ENCODE results near the gene ACYP1. TPM values are rescaled to one million over a fixed set of nuclear protein-coding genes. Genes with fewer than 3 reads are reported as not detected.

The ACYP1 gene
- total RNA-seq, 1 donor, result 18.3 TPM

DNA sequence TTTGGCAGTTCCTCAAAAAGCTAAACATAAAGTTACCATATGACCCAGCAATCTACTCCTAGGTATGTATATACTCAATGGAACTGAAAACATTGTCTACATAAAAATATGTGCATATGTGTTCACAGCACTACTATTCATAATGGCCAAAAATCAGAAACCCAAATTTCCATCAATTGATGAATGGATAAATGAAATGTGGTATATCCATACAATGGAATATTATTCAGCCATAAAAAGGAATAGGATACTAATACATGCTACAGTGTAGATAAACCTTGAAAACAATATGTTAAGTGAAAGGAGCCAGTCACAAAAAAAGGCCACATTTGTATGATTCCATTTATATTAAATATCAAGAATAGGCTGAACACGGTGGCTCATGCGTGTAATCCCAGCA, 3.4 kb downstream of the ACYP1 start:
- TF ChIP-seq, protein P1, sequence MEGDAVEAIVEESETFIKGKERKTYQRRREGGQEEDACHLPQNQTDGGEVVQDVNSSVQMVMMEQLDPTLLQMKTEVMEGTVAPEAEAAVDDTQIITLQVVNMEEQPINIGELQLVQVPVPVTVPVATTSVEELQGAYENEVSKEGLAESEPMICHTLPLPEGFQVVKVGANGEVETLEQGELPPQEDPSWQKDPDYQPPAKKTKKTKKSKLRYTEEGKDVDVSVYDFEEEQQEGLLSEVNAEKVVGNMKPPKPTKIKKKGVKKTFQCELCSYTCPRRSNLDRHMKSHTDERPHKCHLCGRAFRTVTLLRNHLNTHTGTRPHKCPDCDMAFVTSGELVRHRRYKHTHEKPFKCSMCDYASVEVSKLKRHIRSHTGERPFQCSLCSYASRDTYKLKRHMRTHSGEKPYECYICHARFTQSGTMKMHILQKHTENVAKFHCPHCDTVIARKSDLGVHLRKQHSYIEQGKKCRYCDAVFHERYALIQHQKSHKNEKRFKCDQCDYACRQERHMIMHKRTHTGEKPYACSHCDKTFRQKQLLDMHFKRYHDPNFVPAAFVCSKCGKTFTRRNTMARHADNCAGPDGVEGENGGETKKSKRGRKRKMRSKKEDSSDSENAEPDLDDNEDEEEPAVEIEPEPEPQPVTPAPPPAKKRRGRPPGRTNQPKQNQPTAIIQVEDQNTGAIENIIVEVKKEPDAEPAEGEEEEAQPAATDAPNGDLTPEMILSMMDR (IDR thresholded peaks at IDR 0.05; ENCODE audit: insufficient read depth, low read length), result no peak
- DNase-seq (ENCODE audit: low read depth), result no peak
- no peak overlapping the region for H3K4me3 ChIP-seq (ENCODE audit: low read depth, low read length)

DNA sequence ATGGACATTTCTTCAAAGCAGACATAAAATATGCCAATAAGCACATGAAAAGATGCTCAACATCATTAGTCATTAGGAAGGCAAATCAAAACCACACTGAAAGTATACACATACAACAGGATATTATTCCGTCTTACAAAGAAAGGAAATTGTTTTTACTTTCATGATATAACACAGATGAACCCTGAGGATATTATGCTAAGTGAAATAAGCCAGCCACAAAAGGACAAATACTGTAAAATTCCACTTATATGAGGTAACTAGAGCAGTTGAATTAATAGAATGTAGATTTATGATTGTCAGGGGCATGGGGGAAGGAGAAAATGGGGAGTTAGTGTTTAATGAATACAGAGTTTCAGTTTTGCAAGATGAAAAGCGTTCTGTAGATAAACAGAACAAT, 4.2 kb downstream of the ACYP1 start:
- TF ChIP-seq, protein P1 (IDR thresholded peaks at IDR 0.05; ENCODE audit: insufficient read depth, low read length), result no peak
- no peak for DNase-seq (ENCODE audit: low read depth)
- no peak overlapping the region for H3K4me3 ChIP-seq (ENCODE audit: low read depth, low read length)

DNA sequence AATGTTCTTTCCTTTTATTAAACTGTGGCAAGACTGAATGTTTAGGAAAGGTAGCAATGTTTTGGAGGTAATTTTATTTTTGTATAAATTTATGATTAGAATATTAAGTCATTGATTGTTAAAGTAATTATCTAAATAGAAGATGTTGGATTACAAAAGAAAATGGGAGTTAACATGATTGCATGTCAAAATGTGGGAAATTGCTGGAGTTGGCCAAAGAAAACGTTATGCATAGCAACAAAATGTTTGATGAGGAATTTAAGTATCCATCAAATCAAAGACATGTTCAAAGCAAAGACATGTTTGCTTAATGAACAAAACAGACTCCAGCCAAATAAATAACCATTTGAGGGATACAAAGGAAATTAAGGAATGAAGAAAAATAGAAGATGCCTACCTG, 9.4 kb downstream of the ACYP1 start:
- no peak for DNase-seq (ENCODE audit: low read depth)
- TF ChIP-seq, protein P1 (IDR thresholded peaks at IDR 0.05; ENCODE audit: insufficient read depth, low read length), result no peak

DNA sequence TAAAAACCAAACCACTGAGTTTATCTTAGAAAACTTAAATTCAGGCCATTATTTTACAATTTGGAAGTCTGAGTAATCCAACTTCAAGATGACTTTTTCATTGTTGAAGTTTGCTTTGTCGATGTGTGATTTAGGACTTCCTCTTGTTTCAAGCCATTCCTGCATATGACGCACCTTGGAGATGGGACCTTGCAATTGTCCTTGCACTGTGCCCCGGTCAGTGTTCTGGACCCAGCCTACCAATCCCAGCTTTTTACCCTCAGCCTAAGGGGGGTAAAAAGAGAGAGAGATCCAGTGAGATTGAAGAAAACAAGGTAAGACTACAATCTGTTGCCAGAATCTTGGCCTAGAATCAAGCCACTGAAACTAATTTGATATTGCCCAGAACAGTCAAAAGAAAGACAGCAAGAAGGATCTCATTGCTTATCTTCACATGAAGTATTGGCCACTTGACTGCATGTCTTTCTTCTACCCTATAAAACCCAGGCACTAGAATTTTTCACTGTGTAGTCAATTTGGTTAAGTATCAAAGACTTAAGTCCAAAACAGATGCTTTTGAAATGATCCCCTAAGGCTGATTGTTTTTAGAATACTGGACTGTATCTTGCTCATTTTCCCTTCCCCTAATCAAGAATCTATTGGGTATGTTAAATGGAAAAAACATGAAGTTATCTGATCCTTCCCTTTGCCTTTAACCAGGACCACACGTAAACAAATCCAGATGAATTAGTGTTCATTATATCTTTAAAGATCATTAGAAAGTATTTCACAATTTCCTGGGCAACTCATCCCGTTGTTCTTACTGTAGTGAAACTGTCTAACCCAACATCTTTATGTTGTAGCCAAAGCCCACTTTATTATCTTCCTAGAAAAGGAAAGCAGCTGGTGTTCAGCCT, 10.2 kb downstream of the ACYP1 start:
- no peak overlapping the region for H3K4me3 ChIP-seq (ENCODE audit: low read depth, low read length)
- TF ChIP-seq, protein P1 (IDR thresholded peaks at IDR 0.05; ENCODE audit: insufficient read depth, low read length), result no peak
- peak; percentile 52 for DNase-seq (ENCODE audit: low read depth)

More for the DNA sequence above, 9.4 kb downstream of the ACYP1 start:
- no peak overlapping the region for H3K4me3 ChIP-seq (ENCODE audit: low read depth, low read length)

DNA sequence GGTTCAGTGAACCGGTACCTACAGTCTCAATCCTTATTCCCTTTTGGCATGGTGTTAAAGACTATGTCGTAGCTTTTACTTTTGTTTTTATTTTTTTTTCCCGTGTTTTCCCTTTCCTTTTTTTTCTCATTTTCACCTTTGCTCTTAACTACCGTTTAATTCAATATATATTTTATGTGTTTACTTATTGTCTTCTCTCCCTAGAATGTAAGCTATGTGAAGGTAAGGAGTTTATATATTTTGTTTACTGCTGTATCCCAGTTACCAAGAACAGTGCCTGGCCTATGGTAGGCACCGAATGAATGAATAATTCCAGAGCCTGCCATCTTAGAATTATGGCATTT, 12.3 kb downstream of the ACYP1 start:
- DNase-seq (ENCODE audit: low read depth), result no peak
- H3K4me3 ChIP-seq (ENCODE audit: low read depth, low read length), result peak overlapping the region; percentile 65
- TF ChIP-seq, protein P1 (IDR thresholded peaks at IDR 0.05; ENCODE audit: insufficient read depth, low read length), result no peak

DNA sequence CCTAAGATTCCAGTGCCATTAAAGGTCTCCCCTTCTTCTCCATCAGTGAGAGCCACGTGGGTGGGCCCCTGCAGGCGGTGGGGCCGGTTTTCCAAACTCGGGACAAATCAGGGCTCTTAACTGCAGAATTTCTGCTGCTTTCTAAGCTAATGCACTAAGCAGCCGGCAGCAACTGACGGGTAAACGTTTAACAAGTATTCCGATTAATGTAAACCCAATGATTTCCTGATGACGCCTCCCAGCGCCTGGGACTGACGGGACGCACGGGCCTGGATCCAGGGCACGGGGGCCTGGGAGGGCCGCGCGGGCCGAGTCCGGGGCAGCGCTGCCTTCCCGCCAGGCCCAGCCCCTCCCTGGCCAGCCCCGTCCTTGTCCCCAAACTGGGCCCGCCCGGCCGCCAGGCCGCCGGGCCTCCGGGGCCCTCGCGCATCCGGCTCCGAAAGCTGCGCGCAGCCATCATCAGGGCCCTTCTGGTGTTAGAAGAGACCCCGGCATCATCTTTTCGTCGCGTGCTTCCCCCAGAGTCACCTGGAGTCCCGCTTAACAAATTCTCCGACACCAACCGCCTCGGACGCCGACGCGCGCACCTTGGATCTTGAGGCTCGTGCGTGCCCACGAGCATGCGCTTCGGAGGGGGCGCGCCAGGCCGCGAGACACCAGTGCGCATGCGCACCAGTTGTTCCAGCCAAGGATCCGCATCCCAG, 12.8 kb downstream of the ACYP1 start, which contains the start of gene MLH3:
MLH3 (minus strand) TSS at position 616 of the 704 bp plus-strand sequence. CDS start 1,812 bp downstream, outside the sequence.
- peak; percentile 79 for DNase-seq (ENCODE audit: low read depth)
- H3K4me3 ChIP-seq (ENCODE audit: low read depth, low read length), result peak within 1 kb of the TSS; percentile 65
- TF ChIP-seq, protein P1 (IDR thresholded peaks at IDR 0.05; ENCODE audit: insufficient read depth, low read length), result no peak

Data from fibroblast of the aortic adventitia (primary cell).